Gastroesophageal sphincter (tissue), 4 donors: ENCODE measurements around the gene ZBTB21. TPM values are rescaled to one million over a fixed set of nuclear protein-coding genes. Genes with fewer than 3 reads are reported as not detected.

Experiments
- ATAC-seq: fragments of 150-250 bp; one replicate; pipeline ENCODE4 v1.9.1; 2016; ENCODE audit warnings: mild to moderate bottlenecking, moderate library complexity
- H3K27ac ChIP-seq, 4 donors: fragments of 200-600 bp; sonication (generic) in 3 of 4; 1 replicate in 3 of 4; 2 replicates in 1 of 4; pipeline ENCODE4 v1.5.1; 2016 to 2019
- H3K27me3 ChIP-seq: fragments of 200-600 bp; sonication (generic); one replicate; pipeline ENCODE4 v1.5.1; 2019
- H3K36me3 ChIP-seq, 2 donors: fragments of 200-600 bp; sonication (generic); one replicate each; pipeline ENCODE4 v1.5.1; 2019; ENCODE audit warnings: control low read depth in 1 of 2
- H3K4me1 ChIP-seq, 3 donors: fragments of 200-600 bp; sonication (generic); 1 replicate in 2 of 3; 2 replicates in 1 of 3; pipeline ENCODE4 v1.5.1; 2016 to 2019; ENCODE audit warnings: control low read depth in 2 of 3
- H3K4me3 ChIP-seq, 2 donors: fragments of 200-600 bp; sonication (generic); one replicate each; pipeline ENCODE4 v1.5.1; 2019; ENCODE audit warnings: mild to moderate bottlenecking in 1 of 2, moderate library complexity in 1 of 2
- H3K9me3 ChIP-seq, 3 donors: fragments of 200-600 bp; sonication (generic); one replicate each; pipeline ENCODE4 v1.5.1; 2017 to 2019; ENCODE audit warnings: control low read depth in 2 of 3
- CTCF ChIP-seq, 4 experiments: fragments of 200-600 bp in 2 of 4; fragments of 450-650 bp in 2 of 4; sonication (generic) in 1 of 4; IDR thresholded peaks; one replicate each; pipeline ENCODE4 v1.5.1; 2017 to 2019; ENCODE audit warnings: antibody characterized with exemption in 4 of 4, mild to moderate bottlenecking in 2 of 4, moderate library complexity in 2 of 4
- EP300 ChIP-seq: sonication (generic); formaldehyde crosslinking; IDR thresholded peaks from one replicate; pipeline ENCODE4 v1.6.1; 2017; ENCODE audit warnings: antibody characterized with exemption, mild to moderate bottlenecking
- POLR2A ChIP-seq, 2 donors: fragments of 450-650 bp; IDR thresholded peaks; one replicate each; pipeline ENCODE4 v1.6.1; 2017; ENCODE audit warnings: antibody characterized with exemption in 2 of 2, mild to moderate bottlenecking in 2 of 2, moderate library complexity in 1 of 2
- POLR2AphosphoS5 ChIP-seq: sonication (generic); formaldehyde crosslinking; IDR thresholded peaks from one replicate; pipeline ENCODE4 v1.6.1; 2017; ENCODE audit warnings: antibody characterized with exemption
- WGBS, 2 donors: methylation state at CpG; one replicate each; pipeline ENCODE4 v1.1.5; 2018; ENCODE audit warnings: low coverage in 1 of 2; 5-methylcytosine and 5-hydroxymethylcytosine counted together
- total RNA-seq, 4 donors: library from RNA; depleted of rRNA; stranded (reverse); fragments of >200 nt; gene quantifications; one replicate each; pipeline ENCODE4 v1.1.0, GENCODE V29; 2016

Gene ZBTB21
- total RNA-seq, 4 donors from 2014 or later = 6.6 to 14.1 (median 9.4) TPM

GRCh38 chr21:42043961-42044360, 33.8 kb upstream of the ZBTB21 start:
- no peaks in the 10 kb centered on the region for H3K9me3 ChIP-seq
- no peak overlapping the region for H3K27ac ChIP-seq
- no peaks in the 10 kb centered on the region for H3K27me3 ChIP-seq
- no peak for ATAC-seq
- 87 to 88% methylated on average over 9 to 15 of the region's 17 CpGs for WGBS, 2 donors
- peaks cover 0 to 21% (median 0%) of the 10 kb centered on the region in 3 donors for H3K4me1 ChIP-seq
- H3K4me3 ChIP-seq = no peak overlapping the region
- TF ChIP-seq POLR2A (IDR thresholded peaks at IDR 0.05) = no peak
- no peak for TF ChIP-seq CTCF (IDR thresholded peaks at IDR 0.05)
- no peak for TF ChIP-seq POLR2AphosphoS5
- TF ChIP-seq EP300 = no peak
- H3K36me3 ChIP-seq = no peaks in the 10 kb centered on the region

GRCh38 chr21:42043201-42043895, 33.2 kb upstream of the ZBTB21 start:
- Histone ChIP-seq H3K36me3 (no peaks in the 10 kb centered on the region), H3K27ac (no peak overlapping the region), H3K9me3 (peaks cover 0 to 4% (median 0%) of the 10 kb centered on the region in 3 donors), H3K27me3 (no peaks in the 10 kb centered on the region), H3K4me1 (peaks cover 0 to 17% (median 0%) of the 10 kb centered on the region in 3 donors), H3K4me3 (no peak overlapping the region)
- no peak for TF ChIP-seq CTCF (IDR thresholded peaks at IDR 0.05)
- no peak for TF ChIP-seq POLR2A (IDR thresholded peaks at IDR 0.05)
- TF ChIP-seq EP300 = no peak
- TF ChIP-seq POLR2AphosphoS5 = no peak
- WGBS, 2 donors = 81 to 93% methylated on average over 3 to 7 of the region's 16 CpGs
- ATAC-seq = no peak

GRCh38 chr21:42042651-42043050, 32.5 kb upstream of the ZBTB21 start:
- Histone ChIP-seq H3K4me1 (peaks cover 0 to 10% (median 0%) of the 10 kb centered on the region in 3 donors), H3K27me3 (no peaks in the 10 kb centered on the region), H3K36me3 (no peaks in the 10 kb centered on the region), H3K9me3 (peaks cover 0 to 4% (median 0%) of the 10 kb centered on the region in 3 donors), H3K27ac (no peak overlapping the region), H3K4me3 (no peak overlapping the region)
- TF ChIP-seq POLR2A (IDR thresholded peaks at IDR 0.05) (no peak), CTCF (IDR thresholded peaks at IDR 0.05) (no peak), EP300 (no peak), POLR2AphosphoS5 (no peak)
- 71% methylated on average over 6 to 9 of the region's 9 CpGs for WGBS, 2 donors
- no peak for ATAC-seq

- no peaks in the 10 kb centered on the region for H3K36me3 ChIP-seq
- 83% methylated on average over 1 of the region's 4 CpGs; no CpG with 5 or more reads in 1 of the 2 donors for WGBS, 2 donors
- TF ChIP-seq CTCF (IDR thresholded peaks at IDR 0.05) (no peak), EP300 (no peak), POLR2A (IDR thresholded peaks at IDR 0.05) (no peak), POLR2AphosphoS5 (no peak)
- no peak for ATAC-seq
- H3K27ac ChIP-seq = no peak overlapping the region
- peaks cover 0 to 4% (median 0%) of the 10 kb centered on the region in 3 donors for H3K9me3 ChIP-seq
- no peak overlapping the region for H3K4me3 ChIP-seq
- H3K4me1 ChIP-seq = peaks cover 0 to 7% (median 0%) of the 10 kb centered on the region in 3 donors
- H3K27me3 ChIP-seq = no peaks in the 10 kb centered on the region
These were observed 31.6 kb upstream of the ZBTB21 start for GRCh38 chr21:42041711-42042110.

GRCh38 chr21:42041246-42041645, 31.1 kb upstream of the ZBTB21 start:
- Histone ChIP-seq H3K4me3 (no peak overlapping the region), H3K4me1 (peaks cover 0 to 7% (median 0%) of the 10 kb centered on the region in 3 donors), H3K36me3 (no peaks in the 10 kb centered on the region), H3K9me3 (peaks cover 0 to 4% (median 0%) of the 10 kb centered on the region in 3 donors), H3K27me3 (no peaks in the 10 kb centered on the region), H3K27ac (no peak overlapping the region)
- ATAC-seq = no peak
- TF ChIP-seq POLR2A (IDR thresholded peaks at IDR 0.05) (no peak), CTCF (IDR thresholded peaks at IDR 0.05) (no peak), EP300 (no peak), POLR2AphosphoS5 (no peak)
- WGBS, 2 donors = 92 to 100% methylated on average over 3 to 7 of the region's 7 CpGs
